GM10847 (cell line): ENCODE data around the gene GAD1.

Source experiments
- POLR2A ChIP-seq: IDR thresholded peaks from 2 replicates; pipeline ENCODE4 v1.6.1; 2011; ENCODE audit not compliant: insufficient read length; ENCODE audit errors: extremely low read depth

Gene GAD1

DNA sequence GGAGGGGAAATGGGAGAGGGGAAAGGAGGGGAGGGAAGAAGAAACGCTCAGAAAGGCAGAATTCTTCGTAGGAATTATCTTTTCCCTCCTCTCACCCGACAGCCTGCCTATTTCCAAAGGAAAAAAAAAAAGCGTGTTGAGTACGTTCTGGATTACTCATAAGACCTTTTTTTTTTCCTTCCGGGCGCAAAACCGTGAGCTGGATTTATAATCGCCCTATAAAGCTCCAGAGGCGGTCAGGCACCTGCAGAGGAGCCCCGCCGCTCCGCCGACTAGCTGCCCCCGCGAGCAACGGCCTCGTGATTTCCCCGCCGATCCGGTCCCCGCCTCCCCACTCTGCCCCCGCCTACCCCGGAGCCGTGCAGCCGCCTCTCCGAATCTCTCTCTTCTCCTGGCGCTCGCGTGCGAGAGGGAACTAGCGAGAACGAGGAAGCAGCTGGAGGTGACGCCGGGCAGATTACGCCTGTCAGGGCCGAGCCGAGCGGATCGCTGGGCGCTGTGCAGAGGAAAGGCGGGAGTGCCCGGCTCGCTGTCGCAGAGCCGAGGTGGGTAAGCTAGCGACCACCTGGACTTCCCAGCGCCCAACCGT is at the start of gene GAD1:
TSS of gene GAD1 (plus strand) at position 384 of the 589 bp plus-strand sequence. CDS start 1,705 bp downstream, outside the sequence.
- TF ChIP-seq POLR2A = no peak

DNA sequence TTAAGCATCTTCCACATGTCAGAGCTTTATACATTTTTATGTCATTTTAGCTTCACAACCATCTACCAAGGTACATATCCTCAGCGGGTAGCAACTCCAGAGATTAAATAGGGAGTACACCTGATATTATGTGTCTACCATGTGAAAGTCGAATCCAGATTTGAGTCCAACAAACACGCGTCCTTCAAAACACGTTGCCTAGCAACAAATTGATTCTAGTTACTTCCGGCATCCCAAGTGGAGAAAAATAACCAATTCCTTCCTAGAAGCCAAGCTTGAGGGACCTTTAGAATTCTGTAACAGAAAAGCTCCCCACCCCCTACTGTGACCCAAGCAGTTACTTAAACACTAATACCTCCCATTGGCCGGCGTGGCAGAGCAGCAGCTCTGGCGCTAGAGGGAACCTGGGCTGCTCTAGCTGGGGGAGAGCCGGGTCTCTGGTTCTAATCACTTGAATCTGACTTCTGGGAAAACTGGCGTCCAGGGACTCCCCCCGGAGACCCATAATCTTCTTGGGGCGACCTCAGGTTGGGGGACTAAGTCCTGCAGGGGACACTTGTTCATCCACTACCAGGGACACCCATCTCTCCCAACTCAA is 46.6 kb upstream of the GAD1 start, which contains the start of gene ERICH2:
TSS of gene ERICH2 (plus strand) at position 371 of the 598 bp plus-strand sequence. CDS start 304 bp downstream, outside the sequence.
- TF ChIP-seq POLR2A = no peak

DNA sequence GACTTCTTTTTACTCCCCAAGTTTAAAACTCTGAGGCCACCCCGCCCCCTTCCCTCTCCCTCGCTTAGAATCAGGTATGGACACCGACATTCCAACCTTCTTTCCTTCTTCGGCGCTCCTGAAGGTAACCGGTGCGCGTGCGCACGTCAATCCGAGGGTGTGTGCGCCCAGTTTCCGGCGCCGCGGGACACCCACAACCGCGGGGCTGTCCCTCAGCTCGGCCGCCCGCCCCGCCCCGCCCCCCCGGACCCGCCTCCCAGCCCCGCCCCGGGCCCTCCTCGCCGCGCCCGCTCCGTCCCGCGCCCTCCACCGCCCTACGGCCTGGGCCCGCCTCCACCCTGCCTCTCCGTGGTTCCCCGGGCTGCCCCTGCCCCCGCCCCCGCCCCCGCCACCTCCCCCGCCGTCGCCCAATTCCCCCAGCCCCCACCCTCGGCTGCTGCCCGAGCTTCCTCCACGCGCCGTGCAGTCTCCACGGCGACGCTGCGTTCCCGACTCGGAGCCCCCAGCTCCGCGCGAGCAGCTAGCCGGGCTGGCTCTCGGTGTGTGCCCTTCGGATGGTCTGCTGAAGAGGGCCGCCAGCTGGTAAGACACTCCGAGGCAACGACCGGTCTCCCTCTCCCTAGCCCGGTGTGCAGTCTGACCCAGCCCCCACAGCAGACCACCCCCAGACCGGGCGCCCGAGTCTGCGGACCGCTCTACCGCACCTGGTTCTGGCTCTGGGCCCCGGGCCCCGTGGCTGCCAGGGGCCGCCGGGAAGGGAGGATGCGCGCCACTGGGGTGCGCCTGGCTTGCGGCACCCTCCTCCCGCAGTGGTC is 45.9 kb upstream of the GAD1 start:
- no peak for TF ChIP-seq POLR2A

DNA sequence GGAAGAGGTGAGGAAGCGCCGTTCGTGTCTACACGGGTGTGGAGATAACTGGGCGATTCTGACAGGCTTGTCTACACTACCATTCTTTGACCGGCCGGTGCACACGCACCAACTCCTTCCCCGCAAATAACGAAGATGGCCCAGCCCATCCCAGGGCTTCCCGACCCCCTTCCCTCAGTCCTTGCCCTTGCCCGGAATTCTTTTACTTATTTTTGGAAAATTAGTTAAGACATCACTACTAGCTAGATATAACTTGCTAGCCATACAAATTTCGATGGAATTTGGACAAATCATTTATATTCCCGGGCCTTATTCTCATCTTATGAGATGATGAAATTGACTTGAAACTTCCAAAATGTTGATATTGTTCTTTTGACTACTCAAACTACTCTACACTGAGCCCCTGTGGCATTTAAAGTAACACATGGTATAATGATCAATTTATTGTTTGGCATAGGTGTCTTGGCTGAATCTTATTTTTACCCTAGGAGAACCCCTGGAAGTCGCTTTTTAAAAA is 45.2 kb upstream of the GAD1 start:
- TF ChIP-seq POLR2A = no peak

DNA sequence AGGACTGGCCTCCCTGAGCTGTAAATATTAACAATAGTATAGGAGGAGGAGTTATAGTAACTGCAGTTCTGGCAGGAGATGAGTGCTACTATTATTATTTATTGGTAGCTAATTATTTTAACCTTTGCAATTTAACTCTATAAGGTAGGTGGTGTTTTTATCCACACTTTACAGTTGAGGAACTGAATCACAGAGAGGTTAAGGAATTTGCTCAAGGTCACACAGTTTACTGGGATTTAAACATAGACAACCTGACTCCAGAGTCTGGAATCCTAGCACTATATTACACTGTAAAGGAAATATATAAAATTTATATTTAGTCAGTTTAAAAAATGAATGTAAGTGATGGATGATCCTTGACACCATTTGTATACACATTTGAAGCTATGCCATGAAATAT is 44.4 kb upstream of the GAD1 start:
- TF ChIP-seq POLR2A = no peak

DNA sequence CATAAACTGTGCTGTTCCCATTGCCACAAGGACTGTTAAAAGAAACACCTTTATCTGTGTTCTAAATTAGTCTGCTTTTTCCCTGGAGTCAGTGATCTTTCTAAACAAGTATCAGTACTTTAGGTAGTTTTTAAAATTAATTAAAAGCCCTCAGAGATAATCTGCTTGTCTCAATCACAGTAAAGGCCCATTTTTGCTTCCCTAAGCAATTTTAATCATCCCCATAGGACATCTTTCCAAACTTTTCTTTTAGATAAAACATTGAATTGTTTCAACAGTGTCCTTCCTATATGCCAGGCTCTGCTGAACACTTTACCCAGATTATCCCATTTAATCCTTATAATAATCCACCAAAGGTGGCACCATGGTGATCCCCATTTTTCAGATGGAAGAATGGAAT is 42.6 kb upstream of the GAD1 start:
- TF ChIP-seq POLR2A = no peak

DNA sequence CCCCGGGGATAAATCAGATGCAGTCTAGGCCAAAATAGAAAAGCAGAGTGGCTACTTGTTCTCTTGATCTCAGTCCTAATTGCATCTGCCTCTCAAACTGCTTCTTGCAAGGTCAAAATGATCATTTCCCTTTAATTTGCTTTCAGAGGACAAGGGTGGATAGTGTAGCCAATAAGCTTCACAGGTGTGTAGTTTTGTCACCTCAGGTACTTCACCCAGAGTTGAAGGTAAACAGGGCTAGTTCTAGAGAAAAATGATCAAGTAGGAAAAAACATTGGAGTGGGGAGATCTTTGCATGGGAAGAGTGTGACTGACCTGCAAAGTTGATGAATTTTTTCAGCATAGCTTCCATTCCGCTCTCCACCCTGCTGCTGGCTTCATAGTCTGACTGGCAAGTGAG is 37.8 kb upstream of the GAD1 start:
- TF ChIP-seq POLR2A = no peak

DNA sequence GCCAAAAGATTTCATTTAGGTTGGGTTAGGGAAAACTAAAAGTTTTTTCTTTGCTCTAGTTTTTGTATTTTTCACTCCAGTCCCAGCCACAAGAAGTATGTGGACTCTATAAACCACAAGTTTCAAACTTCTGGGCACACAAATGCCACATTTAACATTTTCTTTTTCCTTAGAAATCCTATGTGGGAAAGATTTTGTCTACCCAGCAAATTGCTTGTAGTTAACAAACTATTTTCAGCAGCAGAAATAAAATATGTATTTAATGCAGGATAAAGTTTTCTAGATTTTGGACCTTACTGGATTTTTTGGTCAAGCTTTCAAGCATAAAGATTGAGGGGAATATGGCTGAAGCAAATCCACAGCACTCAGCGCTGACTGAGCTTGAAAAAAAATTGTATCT is 37.4 kb upstream of the GAD1 start:
- TF ChIP-seq POLR2A = no peak

DNA sequence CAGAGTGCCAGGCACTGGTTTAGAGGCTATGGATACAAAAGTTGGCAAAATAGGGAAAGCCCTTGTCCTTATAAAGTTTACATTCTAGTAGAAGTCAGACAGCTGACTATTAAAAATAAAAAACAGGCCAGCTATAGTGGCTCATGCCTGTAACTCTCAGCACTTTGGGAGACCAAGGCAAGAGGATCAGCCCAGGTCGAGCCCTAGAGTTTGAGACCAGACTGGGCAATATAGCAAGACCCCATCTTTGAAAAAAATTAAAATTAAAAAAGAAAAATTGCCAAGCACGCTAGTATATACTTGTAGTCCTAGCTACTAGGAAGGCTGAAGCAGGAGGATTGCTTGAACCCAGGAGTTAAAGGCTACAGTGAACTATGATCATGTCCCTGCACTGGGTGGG is 34.0 kb upstream of the GAD1 start:
- no peak for TF ChIP-seq POLR2A

DNA sequence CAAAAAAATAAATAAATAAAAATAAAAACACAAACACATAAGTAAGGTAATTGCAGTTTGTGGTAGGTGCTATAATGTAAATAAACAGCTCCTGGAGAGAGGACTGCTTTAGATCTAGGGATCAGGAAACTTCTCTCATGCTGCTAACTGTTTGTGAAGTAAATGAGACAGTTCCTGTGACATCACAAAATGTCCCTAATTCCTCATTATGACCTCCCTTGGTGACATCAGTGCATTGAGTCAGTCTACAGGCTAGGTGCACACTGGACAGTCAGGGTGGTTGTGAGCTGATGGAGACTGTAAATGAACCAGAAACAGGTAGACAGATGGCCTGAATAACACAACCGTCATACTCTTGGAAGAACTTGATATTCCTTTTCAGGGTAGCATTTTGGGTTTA is 33.1 kb upstream of the GAD1 start:
- TF ChIP-seq POLR2A = no peak

DNA sequence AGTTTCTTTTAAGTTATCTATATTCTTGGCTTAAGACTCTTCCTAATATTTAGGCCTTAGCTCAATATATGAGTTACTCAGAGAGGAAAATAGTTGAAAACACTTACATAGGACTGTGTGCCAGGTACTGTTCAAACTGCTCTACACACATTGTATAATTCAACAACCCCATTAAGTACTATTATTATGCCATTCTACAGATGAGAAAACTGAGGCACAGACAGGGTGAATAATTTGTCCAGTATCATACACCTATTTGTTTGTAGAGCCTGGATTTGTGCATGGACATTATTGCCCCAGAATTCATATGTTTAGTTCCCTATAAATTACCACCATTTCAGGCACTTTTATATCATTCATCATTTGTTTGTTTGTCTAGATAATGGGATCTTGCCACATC is 17.7 kb upstream of the GAD1 start:
- TF ChIP-seq POLR2A = no peak

DNA sequence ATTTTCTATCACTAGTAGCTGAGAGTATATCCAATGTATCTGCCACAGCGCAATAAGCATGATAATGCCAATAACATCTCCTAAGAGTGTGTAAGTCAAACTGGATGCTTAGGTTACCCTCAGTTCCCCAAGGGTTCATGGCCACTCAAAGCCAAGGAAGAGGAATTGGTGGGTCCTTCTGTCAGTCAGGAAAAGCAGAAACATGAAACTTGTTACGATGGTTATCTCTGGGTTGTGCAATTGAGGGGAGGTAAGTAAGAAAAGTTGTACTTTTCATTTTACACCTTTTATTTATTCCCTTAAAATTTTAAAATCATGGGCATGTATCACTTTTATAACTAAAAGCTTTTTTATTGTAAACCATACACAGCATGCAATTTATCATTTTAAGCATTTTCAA is 10.1 kb upstream of the GAD1 start:
- no peak for TF ChIP-seq POLR2A

DNA sequence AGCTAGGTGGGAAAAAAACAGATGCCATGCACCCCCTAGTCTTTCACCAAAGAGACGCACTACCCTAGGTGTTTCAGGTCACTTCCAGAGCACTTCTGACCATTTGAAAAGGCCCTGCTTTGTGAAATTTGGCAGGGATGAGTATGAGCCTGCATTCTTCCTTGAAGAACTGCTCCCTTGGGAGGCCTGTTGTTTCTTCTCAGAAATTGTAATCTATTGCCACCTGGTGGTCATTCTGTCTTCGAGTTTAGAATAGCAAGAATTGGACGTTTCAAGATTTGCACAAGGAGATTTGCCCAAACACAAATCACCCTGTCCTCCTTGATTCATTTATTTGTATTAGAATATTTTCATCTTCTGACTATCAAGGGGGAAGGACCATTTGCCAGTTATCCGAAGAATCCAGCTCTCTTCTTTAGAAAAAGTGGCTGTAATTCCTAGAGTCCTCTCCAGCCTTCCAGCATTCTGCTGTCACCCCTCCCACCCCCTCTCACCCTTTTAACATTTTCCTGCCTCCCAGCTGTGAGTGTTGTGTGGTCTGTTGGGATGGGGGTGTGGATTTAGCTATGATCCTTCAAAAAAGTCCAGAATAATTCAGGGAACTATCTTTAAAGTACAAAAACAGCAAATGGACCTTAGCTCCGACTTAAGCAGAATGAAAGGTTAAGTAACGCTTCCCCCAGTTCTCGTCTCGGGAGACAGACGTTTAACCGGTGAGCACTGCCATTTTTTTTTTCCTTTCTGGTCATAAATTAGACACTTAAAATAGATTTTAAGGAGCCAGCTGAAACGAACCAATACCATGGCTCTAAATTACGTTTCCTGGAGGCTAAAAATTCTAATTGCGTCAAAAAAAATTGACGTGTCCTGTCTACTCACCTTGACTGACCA is 3.7 kb upstream of the GAD1 start:
- TF ChIP-seq POLR2A = no peak

DNA sequence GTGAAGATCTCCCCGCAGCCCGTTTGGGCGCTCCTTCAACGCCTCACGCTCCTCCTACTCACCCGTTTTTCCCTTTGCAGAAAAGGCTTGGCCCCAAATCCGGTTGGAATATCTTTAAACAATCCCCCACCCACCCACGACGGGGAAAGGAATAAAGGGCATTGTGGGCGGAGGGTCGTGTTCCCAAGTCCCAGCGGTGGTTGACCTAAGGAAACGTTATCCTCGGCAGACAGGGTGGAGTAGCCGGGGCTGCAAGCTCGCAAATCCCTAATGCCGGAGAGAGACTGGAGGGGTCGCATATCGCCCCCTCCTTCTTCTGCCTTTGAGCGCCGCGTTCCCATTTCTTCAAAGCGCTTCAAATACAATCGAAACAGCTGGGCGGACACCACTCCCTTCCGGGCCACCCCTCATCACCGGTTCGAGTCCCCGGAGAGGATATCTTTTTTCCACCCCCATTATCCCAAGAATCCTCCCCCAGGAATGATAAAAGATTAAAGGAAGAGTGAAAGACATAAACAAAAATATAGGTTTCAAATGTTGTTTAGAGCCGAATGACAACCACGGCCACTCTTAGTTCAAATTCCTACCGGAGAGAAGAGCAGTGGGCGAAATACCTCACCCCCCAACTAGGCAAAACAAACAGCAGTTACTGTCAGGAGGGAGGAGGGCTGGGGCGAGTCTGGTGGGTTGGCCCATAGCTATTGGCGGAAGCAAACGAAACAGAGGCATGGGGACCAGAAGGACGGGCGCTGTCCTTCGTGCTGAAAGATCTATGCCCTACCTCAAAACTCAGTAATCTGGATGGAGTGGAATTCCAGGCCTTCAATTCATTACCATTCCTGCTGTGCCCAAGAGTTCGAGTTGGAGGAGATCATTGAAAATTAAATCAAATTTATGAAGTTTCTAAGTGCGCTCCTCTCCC is 2.8 kb upstream of the GAD1 start:
- TF ChIP-seq POLR2A = no peak
